Measurements from ENCODE around the gene SMYD5.
A peak's percentile ranks its signal among the peaks of the same experiment; 100 is the strongest.
"Not testable (repeated sequence)": the region's sequence is repeated elsewhere in the genome, so short reads cannot be mapped to it uniquely, and the experiment has no call there.

Gene SMYD5

GRCh38 chr2:73214120-73215035, at the start of gene SMYD5:
TSS of gene SMYD5 (plus strand) at chr2:73214245. CDS start at chr2:73214267, 22 bp downstream.
- DNase-seq, result peak; percentile 77

- DNase-seq, result not testable (repeated sequence)
Observed at GRCh38 chr2:73165978-73166377, 48.1 kb upstream of the SMYD5 start.

DNA sequence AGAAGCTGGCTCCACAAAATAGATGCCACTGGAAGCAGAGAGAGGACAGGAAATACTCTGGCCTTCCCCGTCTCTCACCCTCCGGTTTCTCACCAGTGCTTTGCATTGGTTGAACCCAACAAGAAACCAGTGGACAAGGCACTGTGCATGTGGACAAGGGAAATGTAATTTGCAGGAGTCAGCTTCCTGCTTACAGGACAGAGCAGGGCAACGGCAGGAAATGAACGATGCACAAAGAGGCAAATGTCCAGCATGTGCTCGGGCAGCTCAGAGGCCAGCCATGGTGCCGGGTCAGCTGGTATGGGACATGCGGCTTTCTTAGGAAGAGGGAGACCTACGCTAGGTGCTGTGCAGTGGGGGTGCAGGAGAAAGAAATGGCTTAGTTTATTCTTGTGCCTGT, 47.2 kb upstream of the SMYD5 start:
- not testable (repeated sequence) for DNase-seq

DNA sequence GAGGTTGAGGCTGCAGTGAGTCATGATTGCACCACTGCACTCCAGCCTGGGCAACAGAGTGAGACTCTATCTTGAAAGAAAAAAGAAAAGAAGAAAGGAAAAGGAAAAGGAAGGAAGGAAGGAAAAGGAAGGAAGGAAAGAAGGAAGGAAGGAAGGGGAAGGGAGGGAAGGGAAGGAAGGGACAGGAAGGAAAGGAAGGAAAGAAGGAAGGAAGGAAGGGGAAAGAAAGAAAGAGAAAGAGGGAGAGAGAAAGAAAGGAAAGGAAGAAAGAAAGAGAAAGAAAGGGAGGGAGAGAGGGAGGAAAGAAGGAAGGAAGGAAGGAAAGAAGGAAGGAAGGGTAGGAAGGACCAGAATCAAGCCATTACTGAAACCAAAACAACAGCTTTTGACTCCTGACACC, 45.7 kb upstream of the SMYD5 start:
- DNase-seq, result not testable (repeated sequence)

DNA sequence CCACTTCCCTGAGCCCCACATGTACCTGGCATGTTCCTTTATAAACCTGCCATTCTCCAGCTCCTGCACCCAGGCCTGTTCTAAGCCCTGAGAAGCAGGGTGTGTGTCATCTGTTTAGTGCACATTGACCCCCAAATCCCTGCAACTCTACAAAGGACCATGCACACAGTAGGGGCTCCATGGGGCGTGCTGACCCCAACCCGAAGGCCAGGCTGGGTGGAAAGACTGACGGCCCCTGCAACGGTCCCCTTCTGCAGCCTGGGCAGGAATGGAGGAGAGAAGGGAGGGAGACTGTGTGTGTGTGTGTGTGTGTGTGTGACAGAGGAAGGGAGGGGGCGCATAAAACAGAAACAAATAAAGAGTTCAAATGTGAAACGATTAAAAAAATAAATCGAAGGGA, 43.7 kb upstream of the SMYD5 start:
- DNase-seq, result not testable (repeated sequence)

DNA sequence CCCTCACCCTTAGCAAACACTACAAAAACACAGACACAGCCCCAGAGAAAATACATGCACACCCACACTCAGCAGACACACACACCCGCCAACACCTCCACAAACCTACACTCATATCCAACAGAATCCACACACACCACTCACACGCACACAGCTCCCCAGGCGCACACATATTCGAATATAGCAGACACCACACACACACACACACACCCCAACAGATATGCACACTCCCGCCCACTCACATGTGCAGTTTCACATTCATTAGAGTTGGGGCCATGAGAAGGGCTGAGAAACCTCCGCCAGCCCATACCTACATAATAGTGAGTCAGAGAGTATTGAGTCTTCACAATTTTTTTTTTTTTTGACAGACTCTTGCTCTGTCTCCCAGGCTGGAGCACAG, 41.1 kb upstream of the SMYD5 start:
- no peak for DNase-seq

DNA sequence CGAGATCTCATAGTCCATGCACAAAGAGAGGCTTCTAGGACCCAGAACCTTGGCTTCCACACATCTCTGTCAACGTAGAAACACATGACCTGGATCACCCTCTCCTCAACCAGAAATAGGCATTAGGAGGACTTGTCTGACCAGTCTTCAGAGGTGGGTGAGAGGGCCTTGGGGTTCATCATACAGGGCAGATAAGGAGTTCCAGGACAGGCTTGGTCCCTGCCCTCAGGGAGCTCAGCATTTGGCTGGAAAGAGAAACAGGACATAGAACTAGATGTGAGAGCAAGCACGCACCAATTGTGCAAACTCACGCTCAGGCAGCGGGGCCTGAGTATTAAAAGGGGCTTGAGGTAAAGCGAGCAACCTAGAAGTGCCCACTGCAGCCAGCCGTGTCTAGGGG, 40.3 kb upstream of the SMYD5 start:
- no peak for DNase-seq

- no peak for DNase-seq
Observed at GRCh38 chr2:73174244-73174643, 39.8 kb upstream of the SMYD5 start.

GRCh38 chr2:73174941-73175662, 38.9 kb upstream of the SMYD5 start:
- DNase-seq, result no peak

DNA sequence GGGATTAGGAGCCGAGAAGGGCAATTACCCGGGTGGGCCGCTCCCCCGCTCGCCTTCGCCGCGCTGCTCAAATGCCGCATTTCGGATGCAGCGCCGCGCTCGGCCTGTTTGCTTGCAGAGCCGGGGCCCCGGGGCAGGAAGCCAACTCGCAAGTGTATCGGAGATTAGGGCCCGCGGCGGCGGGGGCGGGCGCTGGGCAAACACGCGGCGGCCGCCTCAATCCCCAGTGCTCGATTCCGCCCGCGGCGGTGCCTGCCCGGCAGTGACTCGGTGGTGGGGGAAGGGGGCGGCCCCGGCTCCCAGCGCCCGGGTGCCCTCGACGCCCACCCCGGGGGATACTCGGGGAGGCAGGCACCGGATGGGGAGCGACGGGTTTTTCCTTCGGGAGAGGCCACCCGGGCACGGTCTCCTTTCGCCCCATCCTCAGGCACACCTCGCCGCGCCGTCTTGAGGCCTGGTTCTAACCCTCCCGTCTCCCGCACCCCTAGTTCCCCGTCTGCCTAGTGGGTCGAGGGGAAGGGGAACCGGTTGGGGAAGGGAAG, 38.3 kb upstream of the SMYD5 start:
- no peak for DNase-seq

GRCh38 chr2:73176205-73176880, 37.7 kb upstream of the SMYD5 start:
- no peak for DNase-seq

DNA sequence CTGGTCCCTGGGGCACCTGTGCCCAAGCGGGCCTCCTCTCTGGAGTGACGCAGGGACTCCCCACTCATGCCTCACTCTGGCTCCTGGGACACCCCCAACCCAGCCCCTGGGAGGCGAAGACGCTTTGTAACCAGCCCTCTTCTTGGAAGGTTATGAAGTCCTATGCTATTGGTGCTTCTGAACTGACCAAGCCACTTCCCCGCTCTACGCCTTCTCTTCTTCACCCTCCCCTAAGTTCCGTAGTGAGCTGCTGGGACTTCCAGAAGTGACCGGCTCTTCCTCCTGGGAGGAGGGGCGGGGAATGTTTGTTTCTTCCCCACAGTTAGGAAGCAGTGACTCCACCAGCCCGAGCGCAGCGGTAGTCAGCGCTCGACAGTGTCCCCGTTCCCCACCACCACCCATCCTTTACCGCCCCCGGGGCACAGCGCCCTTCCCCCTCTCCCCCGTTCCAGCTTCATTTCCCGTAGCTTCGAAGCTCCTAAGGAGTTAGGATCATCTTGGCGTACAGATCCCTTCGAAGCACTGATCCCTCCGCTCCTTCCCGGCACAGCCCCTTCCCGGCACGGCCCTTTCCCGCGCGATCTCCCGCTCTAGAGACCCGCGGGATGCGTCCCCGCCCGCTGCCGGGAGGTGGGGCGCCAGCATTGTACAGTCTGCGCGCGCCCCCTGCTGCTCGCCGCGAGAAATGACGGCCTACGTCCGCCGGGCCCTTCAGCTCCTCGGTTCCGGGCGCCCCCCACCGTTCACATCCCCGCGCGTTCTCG, 37.0 kb upstream of the SMYD5 start:
- peak; percentile 99 for DNase-seq

DNA sequence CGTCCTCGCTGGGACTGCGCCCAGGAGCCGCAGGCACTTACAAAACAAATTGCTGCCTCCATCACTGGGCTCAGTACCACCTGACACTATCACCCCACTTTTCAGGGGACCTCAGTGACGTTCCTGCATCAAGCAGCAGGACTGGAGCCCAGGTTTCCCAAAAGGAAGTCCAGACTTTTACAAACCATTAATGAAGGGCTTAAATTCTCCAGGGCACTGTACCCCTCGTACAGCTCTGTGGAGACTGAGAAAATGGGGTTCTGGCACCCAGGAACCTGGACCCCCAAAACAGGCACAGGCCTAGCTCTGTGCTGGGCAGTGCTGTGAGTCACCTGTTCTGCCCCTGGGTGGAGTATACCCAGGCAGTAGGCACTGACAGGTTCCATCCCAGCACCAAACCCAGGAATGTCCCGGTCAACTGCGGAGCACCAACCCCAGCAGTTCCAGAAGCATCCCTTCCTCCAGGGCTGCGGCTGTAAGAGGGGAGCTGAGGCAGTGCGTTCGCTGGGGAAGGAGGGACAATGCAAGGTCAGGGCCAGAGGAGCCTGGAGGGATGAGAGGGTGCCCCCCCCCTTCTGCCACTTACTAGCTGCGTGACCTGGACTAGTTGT, 36.3 kb upstream of the SMYD5 start:
- DNase-seq, result peak; percentile 57

DNA sequence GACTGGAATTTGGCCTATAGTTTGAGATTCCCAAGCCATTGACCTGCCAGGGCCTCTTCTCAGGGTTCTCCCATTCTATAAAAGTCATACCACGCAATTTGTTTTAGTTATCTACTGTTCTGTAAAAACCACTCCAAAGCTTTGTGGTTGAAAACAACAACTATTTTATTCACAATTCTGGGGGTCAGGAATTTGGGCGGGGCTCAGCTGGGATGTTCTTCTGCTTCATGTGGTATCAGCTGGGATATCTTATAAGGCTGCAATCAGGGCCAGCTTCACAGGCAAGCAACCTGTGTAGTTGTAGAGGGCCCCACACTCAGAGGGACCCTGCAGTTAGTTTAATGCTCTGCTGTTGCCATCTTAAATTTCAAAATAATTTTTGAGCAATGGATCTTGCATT, 28.1 kb upstream of the SMYD5 start:
- no peak for DNase-seq

DNA sequence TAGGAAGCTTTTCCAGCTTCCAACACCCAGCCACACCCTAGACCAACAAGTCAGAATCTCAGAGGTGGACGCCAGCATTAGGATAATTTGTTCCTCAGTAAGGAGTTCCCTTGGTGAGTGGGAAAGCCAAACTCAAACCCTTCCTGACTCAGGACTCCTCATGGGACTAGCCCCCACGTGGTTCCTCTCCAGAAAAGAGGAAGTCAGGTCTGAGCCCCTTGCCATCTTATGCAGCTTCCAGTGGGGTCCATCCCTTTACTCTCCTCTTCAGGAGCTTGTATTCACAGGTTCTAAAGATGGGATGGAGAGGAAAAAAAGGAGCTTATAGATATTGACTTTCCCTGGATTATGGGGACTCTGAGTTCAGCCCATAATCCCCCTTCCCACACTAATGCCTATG, 26.5 kb upstream of the SMYD5 start:
- no peak for DNase-seq

DNA sequence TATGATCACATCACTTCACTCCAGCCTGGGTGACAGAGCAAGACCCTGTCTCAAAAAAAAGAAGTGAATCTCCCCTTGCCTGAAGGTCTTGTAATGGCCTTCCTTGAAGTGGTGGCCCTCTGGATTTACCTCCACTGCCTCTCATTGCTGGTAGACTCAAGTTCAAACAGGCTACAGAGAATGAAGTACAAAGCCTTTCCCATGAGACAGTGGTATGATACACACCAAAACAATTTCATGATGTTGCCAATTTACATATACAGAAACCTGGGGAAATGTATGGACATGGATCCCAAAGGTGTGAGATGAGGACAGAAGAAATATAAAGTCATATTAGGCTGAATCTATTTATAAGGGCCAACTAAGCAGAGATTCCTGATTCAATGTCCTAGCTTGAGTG, 16.5 kb upstream of the SMYD5 start:
- DNase-seq, result no peak

- DNase-seq, result not testable (repeated sequence)
Observed at GRCh38 chr2:73200281-73200680, 13.8 kb upstream of the SMYD5 start.

- no peak for DNase-seq
Observed at GRCh38 chr2:73202156-73203054, 11.6 kb upstream of the SMYD5 start, which contains the start of gene NOTO. TSS of gene NOTO (plus strand) at chr2:73202574. CDS start at chr2:73202667, 93 bp downstream.

DNA sequence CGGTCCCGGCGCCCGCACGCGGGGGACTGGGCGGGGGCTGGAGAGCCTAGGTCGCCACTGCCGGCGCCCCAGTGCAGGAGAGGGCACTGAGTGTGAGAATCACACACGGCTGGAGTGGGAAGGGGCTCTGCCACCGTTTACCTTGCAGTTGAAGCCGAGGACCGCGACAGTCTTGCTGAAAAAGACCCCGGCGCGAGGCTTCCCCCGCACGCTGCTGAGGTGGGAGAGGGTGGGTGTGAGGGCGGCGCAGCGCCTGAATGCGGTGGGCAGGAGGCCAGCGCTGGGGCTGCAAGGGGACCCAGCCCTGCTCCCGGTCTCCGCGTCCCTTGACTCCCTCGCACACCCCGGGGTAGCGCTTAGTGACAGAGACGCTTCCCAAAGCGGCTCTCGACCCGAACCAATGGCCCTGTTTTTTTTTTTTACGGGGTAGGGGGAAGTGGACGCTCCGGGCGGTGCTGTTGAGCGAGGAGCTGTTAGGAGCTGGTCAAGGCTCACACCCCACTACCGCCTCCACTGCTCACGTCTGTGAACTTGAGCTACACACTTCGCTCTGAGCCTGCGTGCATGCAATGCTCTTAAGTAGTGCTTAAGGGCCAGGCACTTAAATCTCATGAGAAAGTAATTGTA, 10.9 kb upstream of the SMYD5 start:
- no peak for DNase-seq

DNA sequence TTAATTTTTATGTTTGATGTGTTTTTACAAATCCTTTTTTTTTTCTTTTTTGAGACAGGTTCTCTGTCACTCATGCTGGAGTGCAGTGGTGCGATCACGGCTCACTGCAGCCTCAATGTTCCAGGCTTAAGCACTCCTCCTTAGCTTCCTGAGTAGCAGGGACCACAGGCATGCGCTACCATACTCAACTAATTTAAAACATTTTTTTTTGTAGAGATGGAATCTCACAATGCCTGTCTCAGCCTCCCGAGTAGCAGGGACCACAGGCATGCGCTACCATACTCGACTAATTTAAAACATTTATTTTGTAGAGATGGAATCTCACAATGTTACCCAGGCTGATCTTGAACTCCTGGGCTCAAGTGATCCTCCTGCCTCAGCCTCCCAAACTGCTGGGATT, 8.4 kb upstream of the SMYD5 start:
- no peak for DNase-seq
